A549 (cell line): ENCODE results near the gene CNTNAP2. TPM values are rescaled to one million over a fixed set of nuclear protein-coding genes. Genes with fewer than 3 reads are reported as not detected.

Experiments used
- ATAC-seq, 2 experiments: fragments of 200-7000 bp in 1 of 2; fragments of >200 bp in 1 of 2; cut with Nextera tagmentation in 1 of 2; cut with Tn5 transposase in 1 of 2; 3 replicates each; pipeline versions ENCODE4 v1.8.0 to v1.9.1; 2018 to 2020; ENCODE audit warnings: mild to moderate bottlenecking in 1 of 2, moderate library complexity in 1 of 2
- CTCF ChIA-PET: fragments of 300-600 bp; sonication (Branson Sonifier 250); formaldehyde crosslinking; extraction: SDS; loops from one replicate; lab custom pipeline; 2021; ENCODE audit warnings: antibody characterized with exemption, inconsistent platforms; lab: Yijun Ruan, JAX
- POLR2A ChIA-PET: fragments of 350-600 bp; formaldehyde crosslinking; extraction: SDS; loops from one replicate; lab custom pipeline; 2021; ENCODE audit warnings: antibody characterized with exemption, inconsistent platforms; lab: Yijun Ruan, JAX
- DNase-seq, 2 experiments: peaks; one replicate each; pipeline versions ENCODE4 v3.0.0 to v3.0.0-alpha.2; 2011 to 2016; ENCODE audit warnings: low read depth in 1 of 2, low spot score in 1 of 2
- FAIRE-seq: peaks from 2 replicates; lab custom pipeline; 2011; peaks lifted over from hg19 to GRCh38; lab: Jason Lieb, UNC
- H3K27ac ChIP-seq, 2 experiments: fragments of >200 bp; sonication (Bioruptor Twin); formaldehyde crosslinking; 3 replicates each; pipeline ENCODE4 v1.5.1; 2016 to 2017
- H3K4me1 ChIP-seq: fragments of >200 bp; sonication (Bioruptor Twin); formaldehyde crosslinking; 3 replicates; pipeline ENCODE4 v1.6.1; 2016
- H3K4me2 ChIP-seq: fragments of >200 bp; sonication (Bioruptor Twin); formaldehyde crosslinking; 3 replicates; pipeline ENCODE4 v1.6.1; 2016
- H3K4me3 ChIP-seq: fragments of >200 bp; sonication (Bioruptor Twin); formaldehyde crosslinking; 3 replicates; pipeline ENCODE4 v1.5.1; 2016
- H3K9me3 ChIP-seq: fragments of >200 bp; sonication (Bioruptor Twin); formaldehyde crosslinking; 3 replicates; pipeline ENCODE4 v1.6.1; 2016
- ATOH8 ChIP-seq: fragments of 250-450 bp; sonication (Bioruptor Pico); IDR thresholded peaks from 2 replicates; pipeline ENCODE4 v1.5.0; 2020; ENCODE audit warnings: low read depth, mild to moderate bottlenecking, moderate library complexity
- BCL3 ChIP-seq: fragments of >200 bp; sonication (Bioruptor Twin); formaldehyde crosslinking; IDR thresholded peaks from 3 replicates; pipeline ENCODE4 v1.6.1; 2016
- CBX8 ChIP-seq: fragments of 200-600 bp; sonication (generic); IDR thresholded peaks from 2 replicates; pipeline ENCODE4 v1.6.1; 2016
- CEBPB ChIP-seq, 2 experiments: fragments of >200 bp in 1 of 2; sonication (Bioruptor Twin) in 1 of 2; formaldehyde crosslinking in 1 of 2; IDR thresholded peaks; 2 replicates each; pipeline ENCODE4 v1.6.1; 2012 to 2016
- CHD4 ChIP-seq: fragments of 200-600 bp; sonication (generic); IDR thresholded peaks from 2 replicates; pipeline ENCODE4 v1.6.1; 2016; ENCODE audit warnings: antibody characterized with exemption, mild to moderate bottlenecking, borderline replicate concordance
- FOXS1 ChIP-seq: fragments of 250-450 bp; sonication (Bioruptor Pico); IDR thresholded peaks from 2 replicates; pipeline ENCODE4 v1.5.0; 2020; ENCODE audit warnings: mild to moderate bottlenecking, moderate library complexity
- GATA3 ChIP-seq: IDR thresholded peaks from 2 replicates; pipeline ENCODE4 v1.6.1; 2012; ENCODE audit warnings: borderline replicate concordance
- HDAC2 ChIP-seq: fragments of 200-600 bp; sonication (generic); IDR thresholded peaks from 2 replicates; pipeline ENCODE4 v1.6.1; 2016
- HMGXB4 ChIP-seq: fragments of 250-450 bp; sonication (Bioruptor Pico); IDR thresholded peaks from 2 replicates; pipeline ENCODE4 v1.5.0; 2021; ENCODE audit warnings: mild to moderate bottlenecking, moderate library complexity, borderline replicate concordance
- HOXB13 ChIP-seq: fragments of 250-450 bp; sonication (Bioruptor Pico); IDR thresholded peaks from 2 replicates; pipeline ENCODE4 v1.5.0; 2020; ENCODE audit warnings: low read depth, mild to moderate bottlenecking, moderate library complexity
- JUN ChIP-seq, 2 experiments: fragments of >200 bp; sonication (Bioruptor Twin); formaldehyde crosslinking; IDR thresholded peaks; 2 replicates in 1 of 2; 3 replicates in 1 of 2; pipeline ENCODE4 v1.6.1; 2016 to 2017
- JUNB ChIP-seq: fragments of >200 bp; sonication (Bioruptor Twin); formaldehyde crosslinking; IDR thresholded peaks from 2 replicates; pipeline ENCODE4 v1.6.1; 2016
- MAX ChIP-seq: IDR thresholded peaks from 2 replicates; pipeline ENCODE4 v1.6.1; 2012
- MYC ChIP-seq: IDR thresholded peaks from 2 replicates; pipeline ENCODE4 v1.6.1; 2012; ENCODE audit warnings: mild to moderate bottlenecking, inconsistent platforms, low read length, improper control_type of control experiment, borderline replicate concordance
- NFE2L2 ChIP-seq: fragments of 150-350 bp; conservative IDR thresholded peaks from 2 replicates; pipeline ENCODE4 v1.6.1; 2014; ENCODE audit warnings: low read length
- NR3C1 ChIP-seq: fragments of >200 bp; sonication (Bioruptor Twin); formaldehyde crosslinking; IDR thresholded peaks from 3 replicates; pipeline ENCODE4 v1.6.1; 2017
- RAD21 ChIP-seq, 2 experiments: fragments of >200 bp in 1 of 2; sonication (Bioruptor Twin) in 1 of 2; formaldehyde crosslinking in 1 of 2; IDR thresholded peaks in 1 of 2; conservative IDR thresholded peaks in 1 of 2; 2 replicates in 1 of 2; 3 replicates in 1 of 2; pipeline ENCODE4 v1.6.1; 2012 to 2018; ENCODE audit warnings: inconsistent platforms in 1 of 2
- RARB ChIP-seq: fragments of 250-450 bp; sonication (Bioruptor Pico); IDR thresholded peaks from 2 replicates; pipeline ENCODE4 v1.8.0; 2021; ENCODE audit warnings: mild to moderate bottlenecking, moderate library complexity
- RNF2 ChIP-seq: fragments of 200-600 bp; sonication (generic); IDR thresholded peaks from 2 replicates; pipeline ENCODE4 v1.6.1; 2016; ENCODE audit warnings: low read depth, mild to moderate bottlenecking, antibody characterized with exemption, moderate library complexity, borderline replicate concordance
- ZFP36 ChIP-seq: fragments of 450-650 bp; IDR thresholded peaks from 2 replicates; pipeline ENCODE4 v1.6.1; 2014; ENCODE audit warnings: borderline replicate concordance; ENCODE audit not compliant: partially characterized antibody
- ZNF302 ChIP-seq: fragments of 250-450 bp; sonication (Bioruptor Pico); IDR thresholded peaks from 2 replicates; pipeline ENCODE4 v1.9.0; 2021; ENCODE audit warnings: inconsistent platforms, mild to moderate bottlenecking, moderate library complexity
- WGBS: methylation state at CpG from one replicate; pipeline ENCODE4 v1.1.6; 2017; ENCODE audit errors: missing lambda C conversion rate; 5-methylcytosine and 5-hydroxymethylcytosine counted together
- polyA plus RNA-seq, 4 experiments: library from polyadenylated mRNA; depleted of rRNA in 3 of 4; stranded (reverse); fragments of >200 nt; fragmentation: RNase III in 1 of 4; extraction: RNeasy Plus Mini Kit Qiagen cat#74134 plus additional on column Dnase treatment in 1 of 4; gene quantifications; 2 replicates in 3 of 4; 3 replicates in 1 of 4; pipeline ENCODE4 v1.2.3, GENCODE V29; 2011 to 2017

The CNTNAP2 gene
- polyA plus RNA-seq, 2 of the 4 experiments (the other 2 are of a cell fraction), result 0.05 to 0.13 TPM

GRCh38 chr7:148121847-148122246 lies 2005.2 kb downstream of the CNTNAP2 start (continued):
- TF ChIP-seq HDAC2, result no peak
- no peak for TF ChIP-seq CHD4

- no peak for ATAC-seq
- CTCF ChIA-PET, result no interaction called here
- H3K27ac ChIP-seq, result no peak overlapping the region
- no peak overlapping the region for H3K4me3 ChIP-seq
- POLR2A ChIA-PET, result no interaction called here
- no peak overlapping the region for H3K4me2 ChIP-seq
- FAIRE-seq, result no peak
- H3K4me1 ChIP-seq, result no peaks in the 10 kb centered on the region
- DNase-seq, result no peak
- TF ChIP-seq HOXB13 (CRISPR knock-in tag) (no peak), ZNF302 (CRISPR knock-in tag) (no peak), NFE2L2 (no peak), RAD21 (conservative IDR thresholded peaks at IDR 0.05 in 1 of 2, IDR thresholded peaks at IDR 0.05 in 1 of 2) (no peak), CHD4 (no peak), ZFP36 (no peak), GATA3 (no peak), BCL3 (no peak), CEBPB (IDR thresholded peaks at IDR 0.05) (no peak), MAX (no peak), HMGXB4 (CRISPR knock-in tag) (no peak), RNF2 (no peak), NR3C1 (no peak)
- TF ChIP-seq, all 56 proteins: peak for 0
- 6% methylated on average over 5 of the region's 5 CpGs for WGBS
- H3K9me3 ChIP-seq, result no peaks in the 10 kb centered on the region
Observed at GRCh38 chr7:148124477-148124876, 2007.9 kb downstream of the CNTNAP2 start.

GRCh38 chr7:148127374-148127773 lies 2010.8 kb downstream of the CNTNAP2 start:
- H3K4me2 ChIP-seq, result no peak overlapping the region
- no peak overlapping the region for H3K4me3 ChIP-seq
- CTCF ChIA-PET, result no interaction called here
- ATAC-seq (no peak), FAIRE-seq (no peak), DNase-seq (no peak)
- POLR2A ChIA-PET, result no interaction called here
- 50% methylated on average over 1 of the region's 1 CpG for WGBS
- H3K9me3 ChIP-seq, result no peaks in the 10 kb centered on the region
- no peaks in the 10 kb centered on the region for H3K4me1 ChIP-seq
- no peak overlapping the region for H3K27ac ChIP-seq
- no peak for TF ChIP-seq JUNB
- no peak for TF ChIP-seq MYC

GRCh38 chr7:148129023-148129422 lies 2012.4 kb downstream of the CNTNAP2 start:
- H3K4me2 ChIP-seq, result no peak overlapping the region
- no peak overlapping the region for H3K27ac ChIP-seq
- DNase-seq (no peak), ATAC-seq (no peak)
- no peaks in the 10 kb centered on the region for H3K4me1 ChIP-seq
- no peak for TF ChIP-seq ZFP36
- no peak for TF ChIP-seq JUN (IDR thresholded peaks at IDR 0.05)
- TF ChIP-seq RARB (CRISPR knock-in tag), result no peak
- TF ChIP-seq FOXS1 (CRISPR knock-in tag), result no peak
- TF ChIP-seq CBX8, result no peak
- no peak for TF ChIP-seq GATA3
- no peak for TF ChIP-seq ATOH8 (CRISPR knock-in tag)
- TF ChIP-seq, all 56 proteins: peak for 0
- ChIA-PET CTCF (interaction anchor here (1.1 kb wide), 1 partner anchor 10 kb away, joined by 3 read pairs; no protein-coding TSS in a partner anchor), POLR2A (no interaction called here)
- H3K9me3 ChIP-seq, result no peaks in the 10 kb centered on the region
- FAIRE-seq, result no peak
- 28% methylated on average over 6 of the region's 6 CpGs for WGBS
- H3K4me3 ChIP-seq, result no peak overlapping the region
